ENCODE measurements around the gene SLC27A5. TPM values are rescaled to one million over a fixed set of nuclear protein-coding genes. Genes with fewer than 3 reads are reported as not detected.

SLC27A5 gene
- total and polyA plus RNA-seq, 9 of the 15 experiments (the other 6 are each of a cell fraction or from before 2014, with no cell fraction given), result 42.2 to 318 (median 64.7) TPM

- TF ChIP-seq U2AF2 (optimal IDR thresholded peaks at IDR 0.05; ENCODE audit: low read depth, low read length) (no peak), SAFB (IDR thresholded peaks at IDR 0.05; ENCODE audit: borderline replicate concordance, low read depth, low read length) (peak; percentile 48; the same call in 1 of the 2 replicates), ZNF584 (CRISPR knock-in tag; IDR thresholded peaks at IDR 0.05; ENCODE audit: low read depth) (no peak), FIP1L1 (IDR thresholded peaks at IDR 0.05; ENCODE audit: low read depth, low read length, poor library complexity, severe bottlenecking) (peak; percentile 94), CSDE1 (IDR thresholded peaks at IDR 0.05) (no peak; a peak in 1 of 4 replicates), MYNN (IDR thresholded peaks at IDR 0.05) (no peak; the same call in 1 of the 2 replicates), MYNN (CRISPR knock-in tag; IDR thresholded peaks at IDR 0.05) (no peak), ZNF408 (CRISPR knock-in tag; IDR thresholded peaks at IDR 0.05; ENCODE audit: low read depth) (no peak), PRPF4 (IDR thresholded peaks at IDR 0.05; ENCODE audit: insufficient read depth, low read depth, low read length, poor library complexity, severe bottlenecking) (no peak), CHD2 (IDR thresholded peaks at IDR 0.05; ENCODE audit: low read depth, low read length) (peak; percentile 32; the same call in 1 of the 2 replicates)
- TF ChIP-seq, protein P1, sequence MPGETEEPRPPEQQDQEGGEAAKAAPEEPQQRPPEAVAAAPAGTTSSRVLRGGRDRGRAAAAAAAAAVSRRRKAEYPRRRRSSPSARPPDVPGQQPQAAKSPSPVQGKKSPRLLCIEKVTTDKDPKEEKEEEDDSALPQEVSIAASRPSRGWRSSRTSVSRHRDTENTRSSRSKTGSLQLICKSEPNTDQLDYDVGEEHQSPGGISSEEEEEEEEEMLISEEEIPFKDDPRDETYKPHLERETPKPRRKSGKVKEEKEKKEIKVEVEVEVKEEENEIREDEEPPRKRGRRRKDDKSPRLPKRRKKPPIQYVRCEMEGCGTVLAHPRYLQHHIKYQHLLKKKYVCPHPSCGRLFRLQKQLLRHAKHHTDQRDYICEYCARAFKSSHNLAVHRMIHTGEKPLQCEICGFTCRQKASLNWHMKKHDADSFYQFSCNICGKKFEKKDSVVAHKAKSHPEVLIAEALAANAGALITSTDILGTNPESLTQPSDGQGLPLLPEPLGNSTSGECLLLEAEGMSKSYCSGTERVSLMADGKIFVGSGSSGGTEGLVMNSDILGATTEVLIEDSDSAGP (CRISPR knock-in tag; IDR thresholded peaks at IDR 0.05), result no peak
- TF ChIP-seq, protein P2, sequence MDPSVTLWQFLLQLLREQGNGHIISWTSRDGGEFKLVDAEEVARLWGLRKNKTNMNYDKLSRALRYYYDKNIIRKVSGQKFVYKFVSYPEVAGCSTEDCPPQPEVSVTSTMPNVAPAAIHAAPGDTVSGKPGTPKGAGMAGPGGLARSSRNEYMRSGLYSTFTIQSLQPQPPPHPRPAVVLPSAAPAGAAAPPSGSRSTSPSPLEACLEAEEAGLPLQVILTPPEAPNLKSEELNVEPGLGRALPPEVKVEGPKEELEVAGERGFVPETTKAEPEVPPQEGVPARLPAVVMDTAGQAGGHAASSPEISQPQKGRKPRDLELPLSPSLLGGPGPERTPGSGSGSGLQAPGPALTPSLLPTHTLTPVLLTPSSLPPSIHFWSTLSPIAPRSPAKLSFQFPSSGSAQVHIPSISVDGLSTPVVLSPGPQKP (CRISPR knock-in tag; IDR thresholded peaks at IDR 0.05), result no peak
- TF ChIP-seq, protein P3, sequence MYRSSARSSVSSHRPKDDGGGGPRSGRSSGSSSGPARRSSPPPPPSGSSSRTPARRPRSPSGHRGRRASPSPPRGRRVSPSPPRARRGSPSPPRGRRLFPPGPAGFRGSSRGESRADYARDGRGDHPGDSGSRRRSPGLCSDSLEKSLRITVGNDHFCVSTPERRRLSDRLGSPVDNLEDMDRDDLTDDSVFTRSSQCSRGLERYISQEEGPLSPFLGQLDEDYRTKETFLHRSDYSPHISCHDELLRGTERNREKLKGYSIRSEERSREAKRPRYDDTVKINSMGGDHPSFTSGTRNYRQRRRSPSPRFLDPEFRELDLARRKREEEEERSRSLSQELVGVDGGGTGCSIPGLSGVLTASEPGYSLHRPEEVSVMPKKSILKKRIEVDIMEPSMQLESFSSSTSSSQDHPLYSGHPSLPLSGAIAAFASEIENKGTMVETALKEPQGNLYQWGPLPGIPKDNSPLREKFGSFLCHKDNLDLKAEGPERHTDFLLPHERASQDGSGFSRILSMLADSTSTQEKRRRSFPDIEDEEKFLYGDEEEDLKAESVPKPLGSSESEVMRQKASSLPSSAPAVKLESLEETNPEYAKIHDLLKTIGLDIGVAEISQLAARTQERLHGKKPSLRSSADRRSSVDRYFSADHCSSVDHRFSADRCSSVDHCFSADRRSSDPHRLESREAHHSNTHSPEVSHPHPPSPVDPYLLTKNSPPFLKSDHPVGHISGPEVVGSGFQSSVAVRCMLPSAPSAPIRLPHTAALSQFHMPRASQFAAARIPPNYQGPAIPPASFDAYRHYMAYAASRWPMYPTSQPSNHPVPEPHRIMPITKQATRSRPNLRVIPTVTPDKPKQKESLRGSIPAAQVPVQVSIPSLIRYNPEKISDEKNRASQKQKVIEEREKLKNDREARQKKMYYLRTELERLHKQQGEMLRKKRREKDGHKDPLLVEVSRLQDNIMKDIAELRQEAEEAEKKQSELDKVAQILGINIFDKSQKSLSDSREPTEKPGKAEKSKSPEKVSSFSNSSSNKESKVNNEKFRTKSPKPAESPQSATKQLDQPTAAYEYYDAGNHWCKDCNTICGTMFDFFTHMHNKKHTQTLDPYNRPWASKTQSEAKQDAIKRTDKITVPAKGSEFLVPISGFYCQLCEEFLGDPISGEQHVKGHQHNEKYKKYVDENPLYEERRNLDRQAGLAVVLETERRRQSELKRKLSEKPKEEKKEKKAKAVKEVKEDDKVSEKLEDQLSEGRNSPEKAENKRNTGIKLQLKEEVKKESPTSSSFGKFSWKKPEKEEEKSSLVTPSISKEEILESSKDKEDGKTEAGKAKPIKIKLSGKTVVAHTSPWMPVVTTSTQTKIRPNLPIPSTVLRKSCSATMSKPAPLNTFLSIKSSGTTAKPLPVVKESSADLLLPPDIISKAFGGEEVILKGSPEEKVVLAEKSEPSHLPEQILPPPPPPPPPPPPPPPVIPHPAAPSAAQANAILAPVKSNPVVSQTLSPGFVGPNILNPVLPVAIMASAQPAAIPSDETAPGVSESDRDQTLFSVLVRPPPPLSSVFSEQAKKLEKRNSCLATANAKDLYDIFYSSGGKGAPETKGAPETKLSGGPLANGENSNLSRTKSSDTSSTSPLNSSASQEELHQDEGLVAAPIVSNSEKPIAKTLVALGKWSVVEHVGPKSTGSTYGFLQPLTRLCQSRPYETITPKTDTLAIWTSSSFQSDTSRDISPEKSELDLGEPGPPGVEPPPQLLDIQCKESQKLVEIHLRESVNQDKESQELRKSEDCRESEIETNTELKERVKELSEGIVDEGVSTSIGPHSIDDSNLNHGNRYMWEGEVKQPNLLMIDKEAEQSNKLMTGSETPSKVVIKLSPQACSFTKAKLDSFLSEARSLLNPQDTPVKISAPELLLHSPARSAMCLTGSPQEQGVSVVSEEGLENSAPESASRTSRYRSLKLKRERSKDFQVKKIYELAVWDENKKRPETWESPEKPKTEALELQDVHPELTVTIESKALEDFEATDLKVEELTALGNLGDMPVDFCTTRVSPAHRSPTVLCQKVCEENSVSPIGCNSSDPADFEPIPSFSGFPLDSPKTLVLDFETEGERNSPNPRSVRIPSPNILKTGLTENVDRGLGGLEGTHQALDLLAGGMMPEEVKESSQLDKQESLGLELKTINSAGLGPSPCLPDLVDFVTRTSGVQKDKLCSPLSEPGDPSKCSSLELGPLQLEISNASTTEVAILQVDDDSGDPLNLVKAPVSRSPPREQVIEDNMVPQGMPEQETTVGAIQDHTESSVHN (IDR thresholded peaks at IDR 0.05; ENCODE audit: borderline replicate concordance in 1 of 2, low read depth in 1 of 2), result no peak
Measured at GRCh38 chr19:58499021-58499927, 12.5 kb downstream of the SLC27A5 start (continued).

Measured in K562 (cell line).